ENCODE data around the gene SPAG6.

The SPAG6 gene

GRCh38 chr10:22318772-22319171 lies 26.5 kb upstream of the SPAG6 start:
- H3K36me3 ChIP-seq (ENCODE audit: insufficient read depth, insufficient read length, low read length), result no peaks in the 10 kb centered on the region
- no peaks in the 10 kb centered on the region for H3K9me3 ChIP-seq (ENCODE audit: insufficient read depth, low read length)
- no peak for DNase-seq (ENCODE audit: low read depth, low spot score)
- H3K4me1 ChIP-seq (ENCODE audit: insufficient read depth, insufficient read length), result no peaks in the 10 kb centered on the region
- H3K27me3 ChIP-seq (ENCODE audit: insufficient read depth, insufficient read length), result peaks cover 80% of the 10 kb centered on the region
- no peak overlapping the region for H3K9ac ChIP-seq (ENCODE audit: insufficient read length, low read depth)
- no peak overlapping the region for H3K4me3 ChIP-seq (ENCODE audit: insufficient read length, low read depth)
- no peak for TF ChIP-seq ZNF274 (IDR thresholded peaks at IDR 0.05; ENCODE audit: low read depth, low read length)
- no peak for TF ChIP-seq YY1 (IDR thresholded peaks at IDR 0.05; ENCODE audit: insufficient read depth, insufficient read length)
- TF ChIP-seq SUZ12 (IDR thresholded peaks at IDR 0.05; ENCODE audit: extremely low read depth, insufficient read depth, insufficient read length), result no peak

GRCh38 chr10:22319547-22319979 lies 25.7 kb upstream of the SPAG6 start:
- TF ChIP-seq ZNF274 (IDR thresholded peaks at IDR 0.05; ENCODE audit: low read depth, low read length), result no peak
- no peak for TF ChIP-seq SUZ12 (IDR thresholded peaks at IDR 0.05; ENCODE audit: extremely low read depth, insufficient read depth, insufficient read length)
- no peak for TF ChIP-seq YY1 (IDR thresholded peaks at IDR 0.05; ENCODE audit: insufficient read depth, insufficient read length)
- DNase-seq (ENCODE audit: low read depth, low spot score), result no peak
- no peak overlapping the region for H3K9ac ChIP-seq (ENCODE audit: insufficient read length, low read depth)
- no peaks in the 10 kb centered on the region for H3K9me3 ChIP-seq (ENCODE audit: insufficient read depth, low read length)
- no peaks in the 10 kb centered on the region for H3K4me1 ChIP-seq (ENCODE audit: insufficient read depth, insufficient read length)
- no peaks in the 10 kb centered on the region for H3K36me3 ChIP-seq (ENCODE audit: insufficient read depth, insufficient read length, low read length)
- H3K4me3 ChIP-seq (ENCODE audit: insufficient read length, low read depth), result no peak overlapping the region
- peaks cover 80% of the 10 kb centered on the region for H3K27me3 ChIP-seq (ENCODE audit: insufficient read depth, insufficient read length)

GRCh38 chr10:22319980-22320558 lies 25.2 kb upstream of the SPAG6 start:
- Histone ChIP-seq H3K9ac (ENCODE audit: insufficient read length, low read depth) (no peak overlapping the region), H3K9me3 (ENCODE audit: insufficient read depth, low read length) (no peaks in the 10 kb centered on the region), H3K4me3 (ENCODE audit: insufficient read length, low read depth) (no peak overlapping the region), H3K36me3 (ENCODE audit: insufficient read depth, insufficient read length, low read length) (no peaks in the 10 kb centered on the region), H3K4me1 (ENCODE audit: insufficient read depth, insufficient read length) (no peaks in the 10 kb centered on the region), H3K27me3 (ENCODE audit: insufficient read depth, insufficient read length) (peaks cover 80% of the 10 kb centered on the region)
- DNase-seq (ENCODE audit: low read depth, low spot score), result no peak
- TF ChIP-seq SUZ12 (IDR thresholded peaks at IDR 0.05; ENCODE audit: extremely low read depth, insufficient read depth, insufficient read length) (no peak), ZNF274 (IDR thresholded peaks at IDR 0.05; ENCODE audit: low read depth, low read length) (no peak), YY1 (IDR thresholded peaks at IDR 0.05; ENCODE audit: insufficient read depth, insufficient read length) (no peak)

- H3K27me3 ChIP-seq (ENCODE audit: insufficient read depth, insufficient read length), result peaks cover 75% of the 10 kb centered on the region
Observed at GRCh38 chr10:22320591-22321155, 24.6 kb upstream of the SPAG6 start, which contains the start of gene BMI1. Gene BMI1, plus strand, starts transcription at chr10:22321099. Its CDS starts 5,351 bp downstream, at chr10:22326450.

GRCh38 chr10:22321156-22321923 lies 24.0 kb upstream of the SPAG6 start:
- Histone ChIP-seq H3K9me3 (ENCODE audit: insufficient read depth, low read length) (no peaks in the 10 kb centered on the region), H3K9ac (ENCODE audit: insufficient read length, low read depth) (peak overlapping the region; percentile 77), H3K27me3 (ENCODE audit: insufficient read depth, insufficient read length) (peaks cover 77% of the 10 kb centered on the region), H3K36me3 (ENCODE audit: insufficient read depth, insufficient read length, low read length) (no peaks in the 10 kb centered on the region), H3K4me1 (ENCODE audit: insufficient read depth, insufficient read length) (no peaks in the 10 kb centered on the region), H3K4me3 (ENCODE audit: insufficient read length, low read depth) (peak overlapping the region; percentile 51)
- TF ChIP-seq ZNF274 (IDR thresholded peaks at IDR 0.05; ENCODE audit: low read depth, low read length) (no peak), YY1 (IDR thresholded peaks at IDR 0.05; ENCODE audit: insufficient read depth, insufficient read length) (peak; percentile 46)
- no peak for DNase-seq (ENCODE audit: low read depth, low spot score)

More at GRCh38 chr10:22320591-22321155, 24.6 kb upstream of the SPAG6 start, which contains the start of gene BMI1:
- Histone ChIP-seq H3K9ac (ENCODE audit: insufficient read length, low read depth) (peak within 1 kb of the TSS; percentile 77), H3K36me3 (ENCODE audit: insufficient read depth, insufficient read length, low read length) (no peaks in the 10 kb centered on the region), H3K9me3 (ENCODE audit: insufficient read depth, low read length) (no peaks in the 10 kb centered on the region), H3K4me1 (ENCODE audit: insufficient read depth, insufficient read length) (no peaks in the 10 kb centered on the region), H3K4me3 (ENCODE audit: insufficient read length, low read depth) (peak within 1 kb of the TSS; percentile 51)
- no peak for DNase-seq (ENCODE audit: low read depth, low spot score)
- TF ChIP-seq YY1 (IDR thresholded peaks at IDR 0.05; ENCODE audit: insufficient read depth, insufficient read length) (no peak), SUZ12 (IDR thresholded peaks at IDR 0.05; ENCODE audit: extremely low read depth, insufficient read depth, insufficient read length) (no peak)

- DNase-seq (ENCODE audit: low read depth, low spot score), result no peak
- no peaks in the 10 kb centered on the region for H3K4me1 ChIP-seq (ENCODE audit: insufficient read depth, insufficient read length)
Observed at GRCh38 chr10:22321924-22322640, 23.2 kb upstream of the SPAG6 start.

More at GRCh38 chr10:22321924-22322640, 23.2 kb upstream of the SPAG6 start:
- no peak overlapping the region for H3K9ac ChIP-seq (ENCODE audit: insufficient read length, low read depth)
- no peaks in the 10 kb centered on the region for H3K36me3 ChIP-seq (ENCODE audit: insufficient read depth, insufficient read length, low read length)
- no peaks in the 10 kb centered on the region for H3K9me3 ChIP-seq (ENCODE audit: insufficient read depth, low read length)
- no peak for TF ChIP-seq ZNF274 (IDR thresholded peaks at IDR 0.05; ENCODE audit: low read depth, low read length)
- TF ChIP-seq YY1 (IDR thresholded peaks at IDR 0.05; ENCODE audit: insufficient read depth, insufficient read length), result no peak
- peak; percentile 91 for TF ChIP-seq SUZ12 (IDR thresholded peaks at IDR 0.05; ENCODE audit: extremely low read depth, insufficient read depth, insufficient read length)
- H3K27me3 ChIP-seq (ENCODE audit: insufficient read depth, insufficient read length), result peaks cover 78% of the 10 kb centered on the region
- peak overlapping the region; percentile 36 for H3K4me3 ChIP-seq (ENCODE audit: insufficient read length, low read depth)
